Neural progenitor cell (in vitro differentiated cells): ENCODE measurements around the gene STARD6. TPM values are rescaled to one million over a fixed set of nuclear protein-coding genes. Genes with fewer than 3 reads are reported as not detected.
"Not testable (repeated sequence)": the region's sequence is repeated elsewhere in the genome, so short reads cannot be mapped to it uniquely, and the experiment has no call there.

Experiments
- DNase-seq: peaks from one replicate; pipeline ENCODE4 v3.0.0-alpha.2; 2016; ENCODE audit warnings: low spot score
- H2AFZ ChIP-seq: fragments of 200-600 bp; sonication (generic); replicated peaks from 2 replicates; pipeline ENCODE4 v1.6.1; 2016; ENCODE audit warnings: antibody characterized with exemption
- H3F3A ChIP-seq: fragments of 200-600 bp; sonication (generic); 2 replicates; pipeline ENCODE4 v1.6.1; 2016; ENCODE audit warnings: antibody characterized with exemption, low read depth
- H3K27ac ChIP-seq: fragments of 200-600 bp; sonication (generic); 2 replicates; pipeline ENCODE4 v1.5.1; 2016; ENCODE audit warnings: mild to moderate bottlenecking
- H3K27me3 ChIP-seq: fragments of 200-600 bp; sonication (generic); 2 replicates; pipeline ENCODE4 v1.6.1; 2016; ENCODE audit warnings: mild to moderate bottlenecking, moderate library complexity
- H3K36me3 ChIP-seq: fragments of 200-600 bp; sonication (generic); 2 replicates; pipeline ENCODE4 v1.5.1; 2016
- H3K4me1 ChIP-seq: fragments of 200-600 bp; sonication (generic); 2 replicates; pipeline ENCODE4 v1.6.1; 2016; ENCODE audit warnings: mixed run types
- H3K4me2 ChIP-seq: fragments of 200-600 bp; sonication (generic); 2 replicates; pipeline ENCODE4 v1.6.1; 2016
- H3K4me3 ChIP-seq: fragments of 200-600 bp; sonication (generic); 2 replicates; pipeline ENCODE4 v1.5.1; 2016
- H3K79me2 ChIP-seq: fragments of 200-600 bp; sonication (generic); 2 replicates; pipeline ENCODE4 v1.6.1; 2016; ENCODE audit warnings: low read depth
- H3K9ac ChIP-seq: fragments of 200-600 bp; sonication (generic); 2 replicates; pipeline ENCODE4 v1.6.1; 2016
- H3K9me3 ChIP-seq: fragments of 200-600 bp; sonication (generic); 2 replicates; pipeline ENCODE4 v1.5.1; 2016; ENCODE audit warnings: low read depth
- H4K20me1 ChIP-seq: fragments of 200-600 bp; sonication (generic); 2 replicates; pipeline ENCODE4 v1.6.1; 2016; ENCODE audit warnings: low read depth
- H3K27ac Mint-ChIP-seq: 3 replicates; pipeline ENCODE4 v1.8.0; 2021; ENCODE audit warnings: mixed read lengths
- H3K27me3 Mint-ChIP-seq: 2 replicates; pipeline ENCODE4 v1.8.0; 2022; ENCODE audit warnings: low read depth, mild to moderate bottlenecking, inconsistent platforms, moderate library complexity, mixed read lengths; ENCODE audit not compliant: insufficient read depth
- H3K36me3 Mint-ChIP-seq: 3 replicates; pipeline ENCODE4 v1.8.0; 2021; ENCODE audit warnings: mixed read lengths
- H3K4me1 Mint-ChIP-seq: 3 replicates; pipeline ENCODE4 v1.8.0; 2021; ENCODE audit warnings: mixed read lengths
- H3K4me3 Mint-ChIP-seq: 3 replicates; pipeline ENCODE4 v1.8.0; 2021; ENCODE audit warnings: mild to moderate bottlenecking, moderate library complexity, mixed read lengths
- H3K9me3 Mint-ChIP-seq: 3 replicates; pipeline ENCODE4 v1.8.0; 2020; ENCODE audit warnings: mixed read lengths
- EZH2 ChIP-seq: fragments of 200-600 bp; sonication (generic); IDR thresholded peaks from 2 replicates; pipeline ENCODE4 v1.6.1; 2017; ENCODE audit warnings: antibody characterized with exemption, mild to moderate bottlenecking, moderate library complexity
- EZH2phosphoT487 ChIP-seq: fragments of 200-600 bp; sonication (generic); IDR thresholded peaks from 2 replicates; pipeline ENCODE4 v1.6.1; 2017; ENCODE audit warnings: antibody characterized with exemption
- total RNA-seq: library from RNA; depleted of rRNA; stranded (reverse); fragments of >200 nt; gene quantifications from 2 replicates; pipeline ENCODE4 v1.2.3, GENCODE V29; 2015; ENCODE audit warnings: low replicate concordance
- TF ChIP-seq, protein P1 (sequence below): fragments of 200-600 bp; sonication (generic); IDR thresholded peaks from 2 replicates; pipeline ENCODE4 v1.5.1; 2017; ENCODE audit warnings: antibody characterized with exemption, mild to moderate bottlenecking

Gene STARD6
- total RNA-seq, 1 donor from 2014 or later: not detected

DNA sequence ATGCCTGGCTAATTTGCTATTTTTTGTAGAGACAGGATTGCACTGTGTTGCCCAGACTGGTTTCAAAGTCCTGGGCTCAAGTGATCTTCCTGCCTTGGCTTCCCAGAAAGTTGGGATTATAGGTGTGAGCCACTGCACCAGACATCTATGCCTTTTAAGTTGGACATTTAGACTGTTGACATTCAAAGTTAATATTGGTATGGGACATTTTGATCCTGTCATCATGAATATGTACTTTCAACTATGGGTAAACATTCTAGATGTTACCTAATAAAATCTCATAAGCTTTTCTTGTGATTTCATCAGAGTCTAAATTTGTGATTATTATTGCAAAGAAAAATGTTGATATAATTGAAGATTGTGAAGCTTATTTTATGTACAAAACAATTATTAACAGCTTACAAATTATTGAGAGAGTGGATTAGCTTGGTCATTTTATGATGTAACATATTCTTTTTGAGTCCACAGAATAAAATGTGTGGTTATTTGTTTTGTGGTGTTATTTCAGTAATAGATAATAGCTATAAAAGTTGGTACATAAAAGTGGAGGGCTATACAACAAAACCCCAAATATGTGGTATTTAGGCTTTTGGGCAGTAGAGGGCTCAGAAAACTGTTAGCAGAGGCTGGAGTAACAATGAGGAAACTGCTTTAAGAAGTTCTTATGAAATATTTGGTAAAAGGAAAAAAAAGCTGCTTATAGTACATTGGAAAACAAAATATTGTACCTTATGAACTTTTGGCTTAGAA is 41.4 kb downstream of the STARD6 start:
- TF ChIP-seq, protein P1, sequence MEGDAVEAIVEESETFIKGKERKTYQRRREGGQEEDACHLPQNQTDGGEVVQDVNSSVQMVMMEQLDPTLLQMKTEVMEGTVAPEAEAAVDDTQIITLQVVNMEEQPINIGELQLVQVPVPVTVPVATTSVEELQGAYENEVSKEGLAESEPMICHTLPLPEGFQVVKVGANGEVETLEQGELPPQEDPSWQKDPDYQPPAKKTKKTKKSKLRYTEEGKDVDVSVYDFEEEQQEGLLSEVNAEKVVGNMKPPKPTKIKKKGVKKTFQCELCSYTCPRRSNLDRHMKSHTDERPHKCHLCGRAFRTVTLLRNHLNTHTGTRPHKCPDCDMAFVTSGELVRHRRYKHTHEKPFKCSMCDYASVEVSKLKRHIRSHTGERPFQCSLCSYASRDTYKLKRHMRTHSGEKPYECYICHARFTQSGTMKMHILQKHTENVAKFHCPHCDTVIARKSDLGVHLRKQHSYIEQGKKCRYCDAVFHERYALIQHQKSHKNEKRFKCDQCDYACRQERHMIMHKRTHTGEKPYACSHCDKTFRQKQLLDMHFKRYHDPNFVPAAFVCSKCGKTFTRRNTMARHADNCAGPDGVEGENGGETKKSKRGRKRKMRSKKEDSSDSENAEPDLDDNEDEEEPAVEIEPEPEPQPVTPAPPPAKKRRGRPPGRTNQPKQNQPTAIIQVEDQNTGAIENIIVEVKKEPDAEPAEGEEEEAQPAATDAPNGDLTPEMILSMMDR: no peak
- no peaks in the 10 kb centered on the region for H3K27me3 Mint-ChIP-seq
- H3K9me3 ChIP-seq: no peaks in the 10 kb centered on the region
- no peaks in the 10 kb centered on the region for H3K79me2 ChIP-seq
- H3K27me3 ChIP-seq: no peaks in the 10 kb centered on the region
- H3K36me3 Mint-ChIP-seq: no peaks in the 10 kb centered on the region
- no peak overlapping the region for H3K9ac ChIP-seq
- peaks cover 5% of the 10 kb centered on the region for H3K4me1 Mint-ChIP-seq
- peak overlapping the region; percentile 15 for H2AFZ ChIP-seq
- no peaks in the 10 kb centered on the region for H3K36me3 ChIP-seq
- no peak for DNase-seq
- H3K4me3 Mint-ChIP-seq: no peak overlapping the region
- H3K9me3 Mint-ChIP-seq: no peaks in the 10 kb centered on the region
- H3K27ac Mint-ChIP-seq: no peak overlapping the region
- H3K4me3 ChIP-seq: no peak overlapping the region
- H3K4me1 ChIP-seq: peaks cover 11% of the 10 kb centered on the region
- peaks cover 5% of the 10 kb centered on the region for H3F3A ChIP-seq
- H4K20me1 ChIP-seq: no peaks in the 10 kb centered on the region
- H3K4me2 ChIP-seq: no peak overlapping the region
- H3K27ac ChIP-seq: no peak overlapping the region

DNA sequence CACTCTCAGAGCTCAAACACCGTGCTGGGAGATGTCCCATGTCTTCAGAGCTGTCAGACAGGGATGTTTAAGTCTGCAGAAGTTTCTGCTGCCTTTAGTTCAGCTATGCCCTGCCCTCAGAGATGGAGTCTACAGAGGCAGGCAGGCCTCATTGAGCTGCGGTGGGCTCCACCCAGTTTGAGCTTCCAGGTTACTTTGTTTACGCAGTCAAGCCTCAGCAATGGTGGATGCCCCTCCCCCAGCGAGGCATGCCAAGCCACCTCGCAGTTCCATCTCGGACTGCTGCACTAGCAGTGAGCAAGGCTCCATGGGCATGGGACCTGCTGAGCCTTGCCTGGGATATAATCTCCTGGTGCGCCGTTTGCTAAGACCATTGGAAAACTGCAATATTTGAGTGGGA is 48.1 kb downstream of the STARD6 start:
- not testable (repeated sequence) for H3K4me1 Mint-ChIP-seq, H3K9ac ChIP-seq, H3K4me3 ChIP-seq, H4K20me1 ChIP-seq, H3K4me3 Mint-ChIP-seq, H3K9me3 Mint-ChIP-seq, DNase-seq, H3K36me3 Mint-ChIP-seq, H2AFZ ChIP-seq, H3K9me3 ChIP-seq, H3K4me1 ChIP-seq, H3K27ac ChIP-seq, H3K27me3 Mint-ChIP-seq, H3K27me3 ChIP-seq, H3K27ac Mint-ChIP-seq, H3F3A ChIP-seq, H3K79me2 ChIP-seq, H3K4me2 ChIP-seq, H3K36me3 ChIP-seq

DNA sequence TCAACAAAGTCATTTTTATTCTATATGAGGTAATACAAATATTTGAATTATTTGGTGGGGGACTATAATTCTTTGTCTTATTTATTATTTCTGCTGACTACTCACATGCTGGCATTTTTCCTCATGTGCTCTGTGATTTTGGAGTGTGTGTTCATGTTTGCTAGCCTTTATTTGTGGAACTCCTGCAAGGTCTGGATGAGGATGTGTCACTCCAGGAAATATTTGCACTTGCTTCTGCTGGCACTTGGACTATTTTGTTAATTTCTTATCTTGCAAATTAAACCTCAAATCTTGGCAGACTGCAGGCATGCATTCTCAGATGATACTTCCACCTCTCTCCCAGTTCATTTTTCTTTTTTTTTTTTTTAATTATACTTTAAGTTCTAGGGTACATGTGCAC is 54.2 kb downstream of the STARD6 start:
- H3K9me3 ChIP-seq: no peaks in the 10 kb centered on the region
- no peak overlapping the region for H3K4me2 ChIP-seq
- H3K9ac ChIP-seq: no peak overlapping the region
- no peak overlapping the region for H2AFZ ChIP-seq
- no peak for TF ChIP-seq EZH2phosphoT487
- TF ChIP-seq, protein P1: no peak
- no peak for TF ChIP-seq EZH2
- no peaks in the 10 kb centered on the region for H4K20me1 ChIP-seq
- Mint-ChIP-seq H3K36me3 (peaks cover 7% of the 10 kb centered on the region), H3K27ac (no peak overlapping the region), H3K4me1 (no peaks in the 10 kb centered on the region), H3K4me3 (no peak overlapping the region), H3K9me3 (peaks cover 21% of the 10 kb centered on the region), H3K27me3 (no peaks in the 10 kb centered on the region)
- H3K27me3 ChIP-seq: no peaks in the 10 kb centered on the region
- H3K4me3 ChIP-seq: no peak overlapping the region
- no peak for DNase-seq
- H3K36me3 ChIP-seq: peaks cover 7% of the 10 kb centered on the region
- H3K27ac ChIP-seq: no peak overlapping the region
- H3F3A ChIP-seq: no peaks in the 10 kb centered on the region
- no peaks in the 10 kb centered on the region for H3K79me2 ChIP-seq
- no peaks in the 10 kb centered on the region for H3K4me1 ChIP-seq

DNA sequence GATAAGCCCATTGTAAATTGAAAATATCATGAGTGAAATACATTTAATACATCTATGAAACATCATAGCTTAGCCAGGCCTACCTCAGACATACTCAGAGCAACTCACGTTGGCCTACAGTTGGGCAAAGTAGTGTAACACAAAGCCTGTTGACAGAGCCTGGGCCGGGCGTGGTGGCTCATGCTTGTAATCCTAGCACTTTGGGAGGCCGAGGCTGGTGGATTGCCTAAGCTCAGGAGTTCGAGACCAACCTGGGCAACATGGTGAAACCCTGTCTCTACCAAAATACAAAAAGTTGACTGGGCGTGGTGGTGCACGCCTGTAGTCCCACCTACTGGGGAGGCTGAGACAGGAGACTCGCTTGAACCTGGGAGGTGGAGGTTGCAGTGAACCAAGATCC is 58.7 kb downstream of the STARD6 start:
- H3K27me3 Mint-ChIP-seq, H3K36me3 ChIP-seq: not testable (repeated sequence)

More for the DNA sequence above, 58.7 kb downstream of the STARD6 start:
- peaks cover 21% of the 10 kb centered on the region for H3K36me3 Mint-ChIP-seq
- H3K9me3 ChIP-seq, H2AFZ ChIP-seq, H4K20me1 ChIP-seq, H3K4me1 ChIP-seq, H3K9ac ChIP-seq, DNase-seq, H3K4me3 Mint-ChIP-seq, H3F3A ChIP-seq, H3K4me2 ChIP-seq, H3K27ac Mint-ChIP-seq, H3K27me3 ChIP-seq, H3K79me2 ChIP-seq, H3K4me3 ChIP-seq, H3K27ac ChIP-seq, H3K4me1 Mint-ChIP-seq: not testable (repeated sequence)
- H3K9me3 Mint-ChIP-seq: peaks cover 19% of the 10 kb centered on the region
